Astrocyte (in vitro differentiated cells and primary cell): ENCODE results near the gene APOBEC2.

Experiments
- EZH2 ChIP-seq: IDR thresholded peaks from 2 replicates; pipeline ENCODE4 v1.6.1; 2012; ENCODE audit warnings: mild to moderate bottlenecking, low read length, inconsistent platforms; ENCODE audit not compliant: insufficient read depth
- TF ChIP-seq, protein P1 (sequence below): IDR thresholded peaks from 2 replicates; pipeline ENCODE4 v1.5.1; 2011; ENCODE audit warnings: low read depth, mild to moderate bottlenecking, inconsistent platforms, low read length, moderate library complexity; ENCODE audit not compliant: insufficient read depth

DNA sequence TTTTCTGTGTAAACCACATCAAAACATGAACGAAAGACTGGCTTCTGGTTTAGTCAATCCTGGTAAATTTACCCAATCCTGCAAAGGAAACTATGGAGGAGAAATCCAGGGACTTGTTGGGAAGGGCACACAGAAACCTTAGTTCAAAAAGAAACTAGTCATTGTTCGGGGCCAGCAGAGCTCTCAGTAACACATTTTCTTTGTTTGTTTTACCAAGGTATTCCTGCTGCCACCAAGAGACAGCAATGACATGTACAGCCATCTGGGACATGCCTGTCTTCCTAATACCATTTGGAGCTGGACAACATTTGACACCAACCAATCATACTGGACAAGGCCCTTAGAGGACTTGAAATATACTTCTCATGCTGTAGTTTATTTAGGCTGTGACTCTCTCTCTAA is 10.9 kb downstream of the APOBEC2 start:
- TF ChIP-seq, protein P1, sequence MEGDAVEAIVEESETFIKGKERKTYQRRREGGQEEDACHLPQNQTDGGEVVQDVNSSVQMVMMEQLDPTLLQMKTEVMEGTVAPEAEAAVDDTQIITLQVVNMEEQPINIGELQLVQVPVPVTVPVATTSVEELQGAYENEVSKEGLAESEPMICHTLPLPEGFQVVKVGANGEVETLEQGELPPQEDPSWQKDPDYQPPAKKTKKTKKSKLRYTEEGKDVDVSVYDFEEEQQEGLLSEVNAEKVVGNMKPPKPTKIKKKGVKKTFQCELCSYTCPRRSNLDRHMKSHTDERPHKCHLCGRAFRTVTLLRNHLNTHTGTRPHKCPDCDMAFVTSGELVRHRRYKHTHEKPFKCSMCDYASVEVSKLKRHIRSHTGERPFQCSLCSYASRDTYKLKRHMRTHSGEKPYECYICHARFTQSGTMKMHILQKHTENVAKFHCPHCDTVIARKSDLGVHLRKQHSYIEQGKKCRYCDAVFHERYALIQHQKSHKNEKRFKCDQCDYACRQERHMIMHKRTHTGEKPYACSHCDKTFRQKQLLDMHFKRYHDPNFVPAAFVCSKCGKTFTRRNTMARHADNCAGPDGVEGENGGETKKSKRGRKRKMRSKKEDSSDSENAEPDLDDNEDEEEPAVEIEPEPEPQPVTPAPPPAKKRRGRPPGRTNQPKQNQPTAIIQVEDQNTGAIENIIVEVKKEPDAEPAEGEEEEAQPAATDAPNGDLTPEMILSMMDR: no peak
- TF ChIP-seq EZH2: no peak
